HG03442 (cell line): ENCODE results near the gene DDX3X.
"Not testable (repeated sequence)": the region's sequence is repeated elsewhere in the genome, so short reads cannot be mapped to it uniquely, and the experiment has no call there.

Experiments
- ATAC-seq: cut with Tn5 transposase; IDR thresholded peaks from one replicate; pipeline ENCODE4 v1.9.1; 2021; ENCODE audit warnings: mild to moderate bottlenecking, moderate library complexity; ENCODE audit not compliant: unreplicated experiment

DDX3X gene

GRCh38 chrX:41369152-41369551 is 35.2 kb downstream of the DDX3X start:
- ATAC-seq = no peak

- ATAC-seq = not testable (repeated sequence)
These were observed 37.6 kb downstream of the DDX3X start for GRCh38 chrX:41371575-41371974.

DNA sequence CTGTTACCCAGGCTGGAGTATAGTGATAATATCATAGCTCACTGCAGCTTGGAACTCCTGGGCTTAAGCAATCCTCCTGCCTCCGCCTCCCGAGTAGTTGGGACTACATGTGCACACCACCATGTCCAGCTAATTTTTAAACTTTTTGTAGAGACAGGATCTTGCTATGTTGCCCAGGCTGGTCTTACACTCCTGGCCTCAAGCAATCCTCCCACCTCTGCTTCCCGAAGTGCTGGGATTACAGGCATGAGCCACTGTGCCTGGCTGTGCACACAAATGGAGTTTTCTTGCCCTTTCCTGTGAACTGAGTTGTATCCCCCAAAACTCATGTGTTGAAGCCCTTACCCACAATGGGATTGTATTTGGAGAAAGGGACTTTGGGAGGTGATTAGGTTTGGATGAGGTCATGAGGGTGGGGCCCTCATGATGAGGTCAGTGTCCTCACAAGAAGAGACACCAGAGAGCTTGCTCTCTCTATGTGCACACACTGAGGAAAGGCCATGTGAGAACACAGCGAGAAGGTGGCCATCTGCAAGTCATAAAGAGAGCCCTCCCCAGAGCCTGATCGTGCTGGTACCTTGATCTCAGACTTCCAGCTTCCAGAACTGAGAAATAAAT is 40.1 kb downstream of the DDX3X start:
- no peak for ATAC-seq

GRCh38 chrX:41377624-41378023 is 43.7 kb downstream of the DDX3X start:
- peak; percentile 46 for ATAC-seq

DNA sequence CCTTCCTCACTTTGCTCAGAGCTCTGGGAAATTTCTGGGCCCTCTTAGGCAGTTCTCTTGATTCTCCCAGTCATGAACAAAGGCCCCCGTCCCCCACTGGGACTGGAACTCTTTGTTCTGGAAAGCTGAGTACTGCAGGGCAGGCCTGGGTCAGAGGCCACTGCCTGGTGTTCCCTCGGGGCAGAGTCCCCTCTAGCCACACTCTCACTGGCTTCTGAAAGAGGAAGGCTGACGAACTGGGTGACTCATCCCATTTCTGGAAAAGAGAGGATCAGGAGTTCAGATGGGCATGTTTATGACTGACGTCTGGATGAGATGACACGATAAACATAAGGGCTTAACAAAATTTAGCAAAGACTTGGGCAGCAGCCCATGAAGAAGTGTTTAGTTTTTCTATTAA is 47.7 kb downstream of the DDX3X start:
- ATAC-seq = no peak

DNA sequence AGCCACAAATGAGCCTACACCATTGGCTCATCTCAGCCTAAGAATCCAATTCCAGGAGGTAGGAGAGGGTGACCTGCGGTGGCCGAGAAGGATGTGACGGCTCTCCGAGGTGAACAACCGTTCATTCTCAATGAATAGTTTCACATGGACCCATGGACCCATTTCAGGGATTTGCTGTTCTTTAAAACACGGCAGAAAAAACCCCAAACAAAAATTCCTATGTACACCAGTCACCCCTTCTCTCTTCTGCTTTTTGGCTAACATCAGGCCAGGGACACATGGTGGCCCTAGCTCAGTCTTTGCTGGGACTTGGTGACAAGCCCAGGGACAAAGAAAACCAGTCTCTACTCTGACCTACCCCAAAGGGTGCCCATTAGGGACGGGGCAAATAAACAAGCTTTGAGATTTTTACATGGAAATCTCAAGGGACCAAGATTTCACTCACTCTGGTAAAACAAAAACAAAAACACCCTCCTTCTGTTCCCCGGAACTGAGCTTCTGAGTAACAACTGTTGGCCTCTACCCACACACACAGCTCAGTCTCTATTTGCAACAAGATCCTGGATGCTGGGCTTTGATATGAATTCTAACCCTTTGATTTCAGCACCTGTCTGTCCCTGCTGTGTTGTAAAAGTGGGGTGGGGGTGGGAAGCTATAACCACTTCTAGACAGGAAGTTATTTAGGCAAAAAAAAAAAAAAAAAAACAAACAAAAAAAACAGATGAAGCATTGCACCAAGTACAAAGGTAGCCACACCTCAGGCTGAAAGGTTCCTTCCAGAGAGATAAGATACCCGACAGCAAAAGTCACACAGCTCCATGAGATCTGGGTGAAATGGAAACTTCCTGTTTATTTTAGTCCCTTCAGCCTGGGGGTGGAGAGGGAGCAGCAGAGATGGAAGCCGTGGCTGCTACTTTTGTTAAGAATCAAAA is 49.0 kb downstream of the DDX3X start:
- ATAC-seq = no peak

- no peak for ATAC-seq
These were observed 50.2 kb downstream of the DDX3X start for GRCh38 chrX:41384051-41384705.

DNA sequence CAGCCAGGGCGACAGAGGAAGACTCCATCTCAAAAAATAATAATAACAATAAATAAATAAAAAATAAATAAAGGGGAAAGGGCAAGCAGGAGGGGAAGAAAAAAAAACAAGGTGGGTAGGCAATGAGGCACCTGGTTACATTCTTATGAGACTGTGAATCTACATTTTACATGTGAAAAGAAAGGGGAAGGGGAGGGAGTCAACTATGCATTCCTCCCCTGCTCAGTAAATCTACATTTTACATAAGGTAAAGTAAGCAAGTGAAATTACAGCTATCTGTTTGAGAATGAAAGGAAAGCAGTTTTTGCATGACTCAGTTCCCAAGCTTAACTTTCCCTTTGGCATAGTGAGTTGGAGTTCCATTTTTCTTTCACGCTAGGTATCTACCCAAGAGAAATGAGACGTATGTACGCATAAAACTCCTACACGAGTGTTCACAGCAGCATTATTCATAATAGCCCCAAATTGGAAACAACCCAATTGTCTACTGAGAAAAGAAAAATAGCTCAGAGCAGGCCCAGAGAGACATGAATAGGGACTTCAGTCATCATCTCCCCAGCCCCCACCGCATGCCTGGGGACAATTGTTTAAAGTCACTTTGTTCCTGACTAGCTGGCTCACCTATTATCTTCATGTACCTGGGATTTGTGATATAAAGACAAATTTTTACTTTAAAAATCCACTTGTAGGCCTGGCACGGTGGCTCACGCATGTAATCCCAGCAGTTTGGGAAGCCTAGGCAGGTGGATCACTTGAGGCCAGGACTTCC is 52.4 kb downstream of the DDX3X start:
- ATAC-seq = no peak

DNA sequence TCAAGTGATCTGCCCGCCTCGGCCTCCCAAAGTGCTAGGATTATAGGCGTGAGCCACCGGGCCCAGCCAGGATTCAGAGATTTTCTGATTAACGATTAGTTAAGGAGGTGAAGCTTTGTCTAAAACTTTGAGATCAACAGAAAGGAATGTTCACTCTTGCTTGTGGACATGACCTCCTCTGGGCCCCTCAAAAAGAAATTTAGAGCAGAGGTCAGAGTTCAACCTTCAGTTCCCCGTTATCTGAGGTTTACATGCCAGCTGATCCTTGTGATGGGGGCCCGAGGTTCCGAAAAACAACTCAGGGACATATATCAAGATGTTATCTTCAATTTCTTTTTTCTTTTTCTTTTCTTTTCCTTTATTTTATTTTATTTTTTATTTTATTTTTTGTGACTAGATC is 54.6 kb downstream of the DDX3X start:
- no peak for ATAC-seq

GRCh38 chrX:41389311-41389888 is 55.4 kb downstream of the DDX3X start:
- no peak for ATAC-seq

DNA sequence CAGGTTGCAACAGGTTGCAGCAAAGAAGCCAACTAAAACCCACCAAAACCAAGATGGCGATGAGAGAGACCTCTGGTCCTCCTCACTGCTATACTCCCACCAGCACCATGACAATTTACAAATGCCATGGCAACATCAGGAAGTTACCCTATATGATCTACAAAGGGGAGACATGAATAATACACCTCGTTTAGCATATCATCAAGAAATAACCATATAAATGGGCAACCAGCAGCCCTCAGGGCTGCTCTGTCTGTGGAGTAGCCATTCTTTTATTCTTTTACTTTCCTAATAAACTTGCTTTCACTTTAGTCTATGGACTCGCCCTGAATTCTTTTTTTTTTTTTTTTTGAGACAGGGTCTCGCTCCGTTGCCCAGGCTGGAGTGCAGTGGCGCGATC is 56.6 kb downstream of the DDX3X start:
- ATAC-seq = not testable (repeated sequence)

- no peak for ATAC-seq
These were observed 57.6 kb downstream of the DDX3X start for GRCh38 chrX:41391606-41392005.

GRCh38 chrX:41394293-41394692 is 60.3 kb downstream of the DDX3X start:
- ATAC-seq = no peak

- ATAC-seq = no peak
These were observed 63.3 kb downstream of the DDX3X start for GRCh38 chrX:41397219-41397618.

DNA sequence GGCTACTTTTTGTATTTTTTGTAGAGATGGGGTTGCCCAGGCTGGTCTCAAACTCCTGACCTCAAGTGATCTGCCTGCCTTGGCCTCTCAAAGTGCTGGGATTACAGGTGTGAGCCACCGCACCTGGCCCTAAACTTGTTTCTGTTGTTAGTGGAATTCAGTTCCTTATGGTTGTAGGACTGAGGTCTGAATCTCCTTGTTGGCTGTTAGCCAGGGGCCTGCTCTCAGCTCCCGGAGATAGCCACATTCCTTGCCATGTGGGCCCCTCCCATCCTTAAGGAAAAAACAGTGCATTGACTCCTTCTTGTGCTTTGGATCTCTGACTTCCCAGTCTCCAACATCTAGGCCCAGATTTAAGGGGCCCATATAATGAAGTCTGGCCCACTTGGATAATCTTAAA is 63.8 kb downstream of the DDX3X start:
- ATAC-seq = no peak

- not testable (repeated sequence) for ATAC-seq
These were observed 68.6 kb downstream of the DDX3X start for GRCh38 chrX:41402556-41402955.

DNA sequence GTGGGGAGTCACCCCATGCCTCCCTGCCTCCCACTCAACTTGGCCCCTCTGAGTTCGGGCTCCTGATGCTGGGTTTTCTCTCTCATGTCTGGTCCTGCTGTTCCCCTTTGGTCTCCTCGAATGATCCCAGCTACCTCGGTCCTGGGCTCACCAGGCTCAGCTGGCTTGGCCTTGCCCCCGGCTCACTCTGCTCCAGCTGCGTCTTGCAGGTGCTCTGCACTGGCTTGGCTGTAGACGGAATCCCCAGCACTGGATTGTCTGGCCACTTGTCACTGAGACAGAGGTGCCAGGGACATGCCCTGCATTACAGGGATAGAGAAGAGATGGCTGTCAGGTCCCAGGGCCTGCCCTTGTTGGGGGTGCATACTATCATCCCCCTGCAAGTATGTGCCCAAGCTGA is 71.6 kb downstream of the DDX3X start:
- no peak for ATAC-seq

DNA sequence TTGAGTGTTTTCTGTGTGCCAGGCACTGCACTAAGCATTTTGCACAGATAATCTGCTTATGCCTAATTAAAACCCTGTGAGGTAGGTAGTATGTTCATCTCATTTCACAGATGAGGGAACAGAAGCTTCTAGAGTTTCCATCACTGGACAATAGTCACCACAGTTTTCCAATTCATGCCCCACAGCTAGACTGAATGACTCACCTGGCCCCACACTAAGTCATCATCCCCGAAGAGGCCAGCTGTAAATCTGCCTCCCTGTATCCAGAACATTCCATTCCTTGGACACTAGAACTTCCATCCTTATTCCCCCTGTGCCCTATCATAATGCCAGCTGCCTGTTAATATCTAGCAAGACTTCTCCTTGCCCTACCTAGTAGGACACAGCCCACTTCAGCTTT is 72.2 kb downstream of the DDX3X start:
- ATAC-seq = no peak

DNA sequence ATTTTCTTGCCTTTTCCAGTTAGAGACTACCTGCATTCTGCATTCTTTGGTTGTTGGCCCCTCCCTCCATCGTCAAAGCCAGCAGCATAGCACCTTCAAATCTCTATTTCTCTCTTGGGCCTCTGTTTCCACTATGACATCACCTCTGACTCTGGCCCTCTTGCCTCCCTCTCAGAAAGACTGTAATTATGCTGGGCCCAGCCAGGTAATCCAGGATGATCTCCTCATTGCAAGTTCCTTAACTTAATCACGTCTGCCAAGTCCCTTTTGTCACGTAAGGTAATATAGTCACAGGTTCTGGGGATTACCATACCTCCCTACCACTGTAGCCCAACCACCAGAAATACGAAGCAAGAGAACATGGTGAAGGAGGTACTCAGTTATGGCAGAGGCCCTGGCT is 73.9 kb downstream of the DDX3X start:
- ATAC-seq = no peak

DNA sequence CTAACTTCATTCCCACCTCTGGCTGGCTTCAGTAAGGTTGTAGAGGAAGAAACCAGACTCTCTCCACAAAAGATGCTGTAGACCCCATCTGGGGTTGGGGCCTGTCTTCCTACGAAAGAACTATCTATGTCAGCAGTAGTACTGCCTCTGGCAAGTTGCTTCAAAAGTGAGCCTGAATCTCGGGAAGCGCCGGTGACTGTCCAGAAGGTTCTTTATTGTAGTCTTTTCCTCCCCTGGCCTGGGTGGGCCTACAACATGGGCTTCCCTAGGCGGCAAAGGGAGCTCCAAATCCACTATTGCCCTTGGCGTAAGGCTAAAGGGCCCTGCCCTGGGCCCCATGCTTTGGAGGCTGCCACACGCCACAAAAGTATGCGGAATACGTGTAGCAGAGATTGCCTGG is 74.6 kb downstream of the DDX3X start:
- no peak for ATAC-seq

- ATAC-seq = no peak
These were observed 75.0 kb downstream of the DDX3X start for GRCh38 chrX:41409006-41409405.
